MM.1S (cell line): ENCODE measurements around the gene VTI1B.

Source experiments
- EZH2 ChIP-seq: fragments of 300-600 bp; sonication (generic); optimal IDR thresholded peaks from 2 replicates; pipeline ENCODE3; 2017; ENCODE audit warnings: low read depth, mild to moderate bottlenecking, antibody characterized with exemption, low read length, mixed read lengths
- EZH2phosphoT487 ChIP-seq: fragments of 300-600 bp; sonication (generic); IDR thresholded peaks from 2 replicates; pipeline ENCODE4 v1.6.1; 2018; ENCODE audit warnings: antibody characterized with exemption, low read length
- TF ChIP-seq, protein P1 (sequence below): fragments of 300-600 bp; sonication (generic); IDR thresholded peaks from 2 replicates; pipeline ENCODE4 v1.5.1; 2016; ENCODE audit warnings: antibody characterized with exemption, low read length, mixed read lengths

GRCh38 chr14:67633451-67634147 lies 40.8 kb downstream of the VTI1B start:
- TF ChIP-seq, protein P1, sequence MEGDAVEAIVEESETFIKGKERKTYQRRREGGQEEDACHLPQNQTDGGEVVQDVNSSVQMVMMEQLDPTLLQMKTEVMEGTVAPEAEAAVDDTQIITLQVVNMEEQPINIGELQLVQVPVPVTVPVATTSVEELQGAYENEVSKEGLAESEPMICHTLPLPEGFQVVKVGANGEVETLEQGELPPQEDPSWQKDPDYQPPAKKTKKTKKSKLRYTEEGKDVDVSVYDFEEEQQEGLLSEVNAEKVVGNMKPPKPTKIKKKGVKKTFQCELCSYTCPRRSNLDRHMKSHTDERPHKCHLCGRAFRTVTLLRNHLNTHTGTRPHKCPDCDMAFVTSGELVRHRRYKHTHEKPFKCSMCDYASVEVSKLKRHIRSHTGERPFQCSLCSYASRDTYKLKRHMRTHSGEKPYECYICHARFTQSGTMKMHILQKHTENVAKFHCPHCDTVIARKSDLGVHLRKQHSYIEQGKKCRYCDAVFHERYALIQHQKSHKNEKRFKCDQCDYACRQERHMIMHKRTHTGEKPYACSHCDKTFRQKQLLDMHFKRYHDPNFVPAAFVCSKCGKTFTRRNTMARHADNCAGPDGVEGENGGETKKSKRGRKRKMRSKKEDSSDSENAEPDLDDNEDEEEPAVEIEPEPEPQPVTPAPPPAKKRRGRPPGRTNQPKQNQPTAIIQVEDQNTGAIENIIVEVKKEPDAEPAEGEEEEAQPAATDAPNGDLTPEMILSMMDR = no peak
- TF ChIP-seq EZH2 = no peak
- TF ChIP-seq EZH2phosphoT487 = no peak
